Activated CD8-positive, alpha-beta memory T cell treated with anti-CD3 and anti-CD28 coated beads, Interleukin-2, amount 50 U/mL, for 48 hours (primary cell): ENCODE results near the gene SLC35D1.
A peak's percentile ranks its signal among the peaks of the same experiment; 100 is the strongest.
"Not testable (repeated sequence)": the region's sequence is repeated elsewhere in the genome, so short reads cannot be mapped to it uniquely, and the experiment has no call there.

ENCODE experiments used
- DNase-seq: peaks from one replicate; pipeline ENCODE4 v3.0.0-alpha.2; 2020

Gene SLC35D1

GRCh38 chr1:67053785-67054772 lies at the start of gene SLC35D1:
TSS of gene SLC35D1 (minus strand) at chr1:67054148. CDS start at chr1:67054013, 135 bp downstream.
- DNase-seq: peak; percentile 88

DNA sequence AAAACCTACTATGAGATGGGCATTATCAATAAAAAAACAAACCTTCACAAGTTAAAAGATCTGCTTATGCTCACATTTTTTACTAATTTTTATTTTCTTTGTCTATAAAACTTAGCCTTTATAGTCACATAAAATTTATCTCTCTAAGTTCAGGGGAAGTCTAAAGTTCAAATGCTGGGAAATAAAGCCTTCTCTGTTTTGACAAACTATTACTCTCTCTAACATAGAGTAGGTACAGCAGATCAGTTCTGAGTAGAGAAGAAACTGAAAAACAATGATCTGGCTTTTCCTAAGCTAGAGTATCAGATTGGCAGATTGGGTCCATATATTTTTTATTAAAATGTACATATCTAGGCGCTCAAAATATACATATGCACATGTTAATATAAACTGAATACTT lies 49.6 kb upstream of the SLC35D1 start:
- no peak for DNase-seq

GRCh38 chr1:67100833-67101232 lies 46.9 kb upstream of the SLC35D1 start:
- no peak for DNase-seq

DNA sequence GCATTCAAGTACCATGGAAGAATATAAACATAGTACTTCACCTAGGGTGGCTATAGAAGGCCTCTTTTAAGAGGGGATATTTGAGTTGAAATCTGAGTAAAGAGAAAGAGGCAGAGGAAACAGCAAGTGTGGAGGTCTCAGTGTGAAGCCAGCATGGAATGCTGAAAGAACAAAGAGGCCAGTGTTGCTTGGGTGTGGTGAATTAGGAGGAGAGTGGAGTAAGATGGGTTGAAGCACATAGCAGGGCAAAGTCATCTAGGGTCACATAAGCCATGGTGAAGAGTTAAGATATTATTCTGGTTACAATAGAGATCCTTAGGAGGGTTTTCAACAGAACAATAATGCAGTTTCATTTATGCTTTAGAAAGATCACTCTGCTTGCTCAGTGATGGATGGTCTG lies 43.4 kb upstream of the SLC35D1 start:
- DNase-seq: no peak

DNA sequence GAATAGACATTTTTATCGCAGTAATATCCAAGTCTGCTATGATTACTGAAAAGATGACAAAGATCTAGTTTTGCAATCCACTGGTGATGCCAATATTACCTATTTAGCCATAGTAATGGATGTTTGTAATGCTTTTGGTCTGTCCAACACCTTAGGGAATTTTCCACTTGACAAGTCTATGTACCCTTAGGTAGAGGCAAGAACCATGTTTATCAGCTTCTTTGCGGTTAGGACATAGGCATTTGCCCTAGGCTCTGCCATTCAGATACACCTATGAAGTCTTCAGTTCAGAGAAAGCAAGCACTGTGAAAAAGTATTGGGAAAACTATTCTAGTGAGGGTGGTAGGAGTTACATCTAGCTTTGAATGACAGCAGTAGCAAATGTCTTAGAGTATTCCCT lies 40.2 kb upstream of the SLC35D1 start:
- DNase-seq: no peak

DNA sequence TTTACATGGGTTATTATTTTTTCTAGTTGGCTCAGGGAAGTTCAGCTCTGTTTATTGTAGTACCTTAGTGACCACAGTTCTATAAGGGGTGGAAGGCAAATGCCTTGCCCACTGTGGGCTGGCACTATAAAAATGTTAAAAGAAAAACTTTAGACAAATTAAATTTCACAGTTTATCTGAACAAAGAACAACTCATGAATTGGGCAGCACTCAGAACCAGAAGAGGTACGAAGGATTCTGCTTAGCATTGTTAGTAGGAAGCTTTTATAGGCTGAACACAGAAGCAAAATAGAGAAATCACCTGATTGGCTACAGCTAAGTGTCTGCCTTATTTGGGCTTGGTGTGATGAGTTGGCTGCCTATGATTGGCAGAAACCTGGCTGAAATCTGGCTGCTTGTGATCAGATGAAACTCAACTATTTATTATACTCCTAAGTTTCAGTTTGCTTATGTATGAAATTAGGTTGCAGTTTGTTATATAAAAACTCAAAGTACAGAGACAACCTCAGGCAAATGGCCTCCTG lies 35.8 kb upstream of the SLC35D1 start:
- no peak for DNase-seq

GRCh38 chr1:67088440-67088839 lies 34.5 kb upstream of the SLC35D1 start:
- no peak for DNase-seq

- no peak for DNase-seq
Observed at GRCh38 chr1:67085326-67085725, 31.4 kb upstream of the SLC35D1 start.

- DNase-seq: no peak
Observed at GRCh38 chr1:67084765-67085318, 30.9 kb upstream of the SLC35D1 start.

DNA sequence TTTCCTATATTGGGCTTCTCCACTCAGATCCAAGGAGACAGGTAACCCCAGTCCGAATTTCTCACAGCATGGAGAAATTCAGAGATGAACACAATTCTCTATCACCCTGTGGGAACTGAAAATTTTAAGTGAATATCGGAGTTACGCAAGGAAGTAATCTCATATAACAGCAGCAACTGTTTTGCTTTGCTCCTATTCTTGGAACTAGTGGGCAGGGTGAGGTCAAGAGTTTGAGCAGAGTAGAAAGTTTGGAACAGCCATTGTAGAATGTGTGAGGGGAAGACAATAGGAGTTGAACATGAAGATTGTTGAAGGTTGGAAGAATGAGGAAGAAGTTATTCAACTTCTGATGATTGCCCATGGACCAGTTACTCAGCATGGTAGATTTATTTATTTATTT lies 24.3 kb upstream of the SLC35D1 start:
- no peak for DNase-seq

DNA sequence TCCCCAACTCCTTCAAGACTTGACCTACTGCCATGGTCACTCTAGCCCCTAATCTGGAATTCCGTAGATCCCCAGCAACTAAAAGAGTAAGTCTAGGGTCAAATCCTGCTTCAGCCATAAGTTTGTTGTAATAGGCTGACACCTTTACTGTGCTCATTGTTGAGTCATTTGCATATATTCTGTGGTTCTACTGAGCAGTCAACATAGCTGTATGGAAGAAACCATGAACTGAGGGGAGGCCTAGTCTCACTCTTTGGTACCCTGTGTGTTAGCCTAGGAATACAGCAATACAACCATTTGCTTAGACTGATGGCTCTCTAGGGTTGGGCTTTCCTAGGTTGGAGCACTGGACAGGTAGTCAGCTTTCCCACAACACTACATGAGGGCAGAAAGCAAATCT lies 23.6 kb upstream of the SLC35D1 start:
- no peak for DNase-seq

DNA sequence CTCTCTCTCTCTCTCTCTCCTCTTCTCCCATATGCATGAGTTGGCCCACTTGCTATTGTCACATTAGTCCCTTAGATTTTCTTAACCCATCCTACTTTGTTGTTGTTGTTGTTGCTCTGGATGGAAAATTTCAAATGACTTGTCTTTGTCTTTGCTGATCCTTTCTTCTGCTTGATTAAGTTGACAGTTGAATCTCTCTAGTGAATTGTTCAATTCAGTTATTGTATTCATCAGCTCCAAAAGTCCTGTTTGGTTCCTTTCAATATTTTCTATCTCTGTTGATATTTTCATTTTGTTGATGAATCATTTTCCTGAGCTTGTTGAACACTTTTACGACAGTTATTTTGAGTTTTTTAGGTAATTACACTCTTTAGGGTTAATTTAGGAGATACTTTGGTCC lies 18.8 kb upstream of the SLC35D1 start:
- no peak for DNase-seq

GRCh38 chr1:67067655-67068054 lies 13.7 kb upstream of the SLC35D1 start:
- not testable (repeated sequence) for DNase-seq

DNA sequence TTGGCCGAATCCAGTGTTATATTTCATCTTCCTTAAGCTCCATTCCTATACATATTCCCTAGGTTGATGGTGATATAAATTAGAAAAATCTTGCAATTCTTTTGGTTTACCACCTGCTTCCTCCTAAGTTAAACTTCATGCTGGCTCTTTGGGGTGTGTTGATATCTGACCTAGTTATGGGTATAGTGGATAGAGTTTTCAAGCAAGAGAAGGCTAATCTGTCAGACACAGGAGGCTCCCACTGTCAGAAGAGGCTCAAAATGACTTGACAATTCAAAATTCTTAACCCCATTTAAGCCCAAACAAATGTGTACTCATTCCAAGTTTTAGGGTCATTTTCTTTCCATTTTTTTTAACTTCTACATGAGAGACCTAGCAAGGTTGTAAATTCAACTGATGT lies 8.5 kb upstream of the SLC35D1 start:
- no peak for DNase-seq

DNA sequence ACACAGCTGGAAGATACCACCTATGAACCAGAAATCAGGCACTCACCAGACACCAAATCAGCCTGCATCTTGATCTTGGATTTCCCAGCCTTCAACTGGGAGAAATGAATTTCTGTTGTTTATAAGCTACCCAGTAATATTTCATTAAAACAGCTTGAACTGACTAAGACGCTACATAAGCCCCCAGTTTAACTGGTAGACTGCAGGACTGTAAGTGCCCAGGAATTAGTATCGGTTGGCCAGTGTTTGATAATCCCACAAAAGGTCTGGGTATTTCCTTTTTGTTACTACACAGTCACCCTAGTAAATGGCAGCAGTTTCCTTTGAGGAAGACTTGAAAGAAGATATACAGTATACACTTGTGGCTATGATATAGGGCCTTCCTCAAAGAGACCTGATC lies 7.3 kb upstream of the SLC35D1 start:
- DNase-seq: no peak

DNA sequence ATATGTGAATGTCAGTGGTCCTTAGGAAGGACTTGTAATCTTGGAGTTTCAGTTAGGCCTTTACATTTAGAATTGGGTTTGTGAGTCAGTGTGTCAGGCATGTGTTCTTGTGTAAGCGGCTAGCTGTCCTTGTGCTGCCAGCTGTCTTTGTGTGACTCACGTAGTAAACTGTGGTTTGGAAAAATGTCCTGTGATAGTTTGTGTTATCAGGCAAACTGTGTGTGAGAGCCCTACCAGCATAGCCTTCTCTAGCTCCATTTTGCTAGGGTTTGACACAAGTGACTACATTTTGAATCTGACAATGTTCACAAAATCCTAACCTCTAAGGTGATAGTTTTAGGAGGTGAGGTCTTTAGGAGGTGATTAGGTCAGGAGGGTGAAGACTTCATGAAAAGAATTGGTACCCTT lies 6.9 kb upstream of the SLC35D1 start:
- no peak for DNase-seq

DNA sequence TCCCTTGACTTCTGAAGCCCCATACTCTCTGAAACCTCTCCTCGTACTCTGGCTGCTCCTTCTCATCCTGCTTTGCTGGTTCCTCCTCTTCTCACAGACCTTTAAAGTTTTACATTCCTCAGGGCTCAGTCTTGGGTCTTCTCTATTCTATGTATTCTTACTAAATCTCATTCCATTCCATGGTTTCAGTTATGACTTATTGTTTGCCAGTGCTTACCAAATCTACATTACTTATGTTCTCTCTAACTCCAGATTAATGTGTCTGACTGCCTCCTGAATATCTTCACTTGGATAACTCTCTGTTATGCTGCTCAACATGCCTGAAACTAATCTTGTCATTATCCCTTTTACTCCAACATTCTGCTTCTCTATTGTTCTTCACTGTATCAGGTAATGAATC lies 5.4 kb upstream of the SLC35D1 start:
- DNase-seq: no peak

- no peak for DNase-seq
Observed at GRCh38 chr1:67058761-67059160, 4.8 kb upstream of the SLC35D1 start.

- DNase-seq: no peak
Observed at GRCh38 chr1:67058242-67058641, 4.3 kb upstream of the SLC35D1 start.

GRCh38 chr1:67053535-67053784 lies 488 bp downstream of the SLC35D1 start:
- no peak for DNase-seq

DNA sequence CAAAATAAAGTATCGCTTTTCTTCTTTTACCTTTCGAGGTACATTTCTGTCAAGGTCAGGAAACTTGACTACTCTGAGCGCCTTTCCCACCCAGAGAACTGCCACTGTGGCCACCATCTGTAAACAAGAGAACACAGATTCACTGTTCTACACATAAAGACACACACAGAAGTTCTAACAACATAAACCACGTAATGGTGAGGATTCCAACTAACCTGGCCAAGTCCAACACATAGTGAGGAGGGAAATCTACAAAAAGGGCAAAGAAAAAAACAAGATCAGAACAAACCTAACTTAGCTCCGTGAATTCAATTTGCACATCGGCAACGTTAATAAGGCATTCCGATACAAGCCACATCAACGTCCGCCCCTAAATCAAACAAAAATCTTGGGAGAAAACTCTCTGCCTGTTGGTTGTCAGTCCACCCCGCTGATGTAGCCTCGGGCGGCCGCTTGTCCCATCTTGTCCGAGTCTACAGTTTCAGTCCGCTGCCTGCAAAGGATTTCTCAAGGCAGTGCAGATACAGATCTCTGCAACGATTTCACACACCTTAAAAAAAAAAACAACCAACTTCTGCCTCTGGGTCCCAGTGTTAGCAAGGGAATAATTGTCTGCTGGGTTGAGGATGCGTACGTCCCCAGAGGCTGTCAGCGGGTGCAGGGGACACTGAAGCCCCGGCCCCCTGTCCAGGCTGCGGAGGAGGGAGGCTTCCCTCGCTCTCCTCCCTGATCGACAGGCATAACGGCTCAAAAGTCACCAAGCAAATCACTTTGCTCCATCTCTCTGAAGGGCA lies 1.0 kb downstream of the SLC35D1 start:
- peak; percentile 60 for DNase-seq

DNA sequence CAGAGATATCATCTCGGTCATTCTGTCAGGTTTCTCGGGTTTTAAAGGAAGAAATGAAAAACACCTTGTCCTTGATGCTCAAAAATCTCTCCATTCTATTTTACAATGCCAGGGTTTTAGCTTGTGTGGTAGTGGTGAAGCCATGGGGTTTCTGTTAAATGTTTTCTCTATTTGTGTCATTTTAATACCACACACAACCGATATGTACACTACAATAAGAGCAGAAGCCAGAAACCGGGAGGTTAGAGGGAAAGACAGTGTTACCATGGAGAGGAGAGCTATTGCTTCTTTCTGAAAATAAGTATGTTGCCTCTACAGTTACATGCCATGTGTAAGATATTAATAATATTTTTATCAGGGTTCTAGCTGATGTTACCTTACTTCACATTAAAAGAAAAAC lies 2.8 kb downstream of the SLC35D1 start:
- DNase-seq: no peak

DNA sequence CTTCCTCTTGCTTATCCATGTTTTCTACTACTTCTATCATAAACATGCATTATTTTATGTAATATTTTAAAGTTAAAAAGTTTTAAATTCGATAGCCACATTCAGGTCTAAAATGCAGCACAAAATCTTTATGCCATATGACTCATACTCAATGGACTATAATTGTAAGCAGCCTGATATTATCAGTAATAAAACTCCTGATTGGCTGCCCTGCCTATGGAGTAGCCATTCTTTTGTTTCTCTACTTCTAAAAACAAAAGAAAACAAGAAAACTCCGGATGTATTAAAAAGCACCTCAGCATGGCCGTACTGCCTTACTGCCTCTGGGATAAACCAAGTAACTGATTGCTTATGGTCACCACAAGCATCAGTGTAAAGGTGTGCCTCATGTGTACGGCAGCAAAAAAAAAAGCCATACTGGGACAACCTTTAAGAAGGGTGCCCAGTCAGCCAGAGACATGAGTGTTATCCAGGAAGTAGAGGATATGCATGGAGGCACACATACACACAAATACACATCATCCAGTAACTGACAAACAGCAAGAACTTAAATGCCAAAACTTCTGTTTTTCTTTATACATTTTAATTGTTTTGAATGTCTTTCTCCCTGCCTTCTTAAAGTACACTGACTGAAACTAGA lies 9.2 kb downstream of the SLC35D1 start:
- no peak for DNase-seq
